Mucosa of rectum (tissue), 2 donors: ENCODE results near the gene CCDC74B.
"Not testable (repeated sequence)": the region's sequence is repeated elsewhere in the genome, so short reads cannot be mapped to it uniquely, and the experiment has no call there.

Experiments
- H3K27ac ChIP-seq, 2 donors: one replicate each; pipeline ENCODE4 v1.7.0; 2013; ENCODE audit warnings: inconsistent platforms in 2 of 2, low read depth in 2 of 2, low read length in 2 of 2
- H3K27me3 ChIP-seq, 2 donors: one replicate each; pipeline ENCODE4 v1.7.0; 2013; ENCODE audit warnings: low read length in 2 of 2; ENCODE audit not compliant: control insufficient read depth in 2 of 2, insufficient read depth in 2 of 2
- H3K36me3 ChIP-seq, 2 donors: one replicate each; pipeline ENCODE4 v1.7.0; 2013; ENCODE audit warnings: low read length in 2 of 2; ENCODE audit not compliant: control insufficient read depth in 2 of 2, insufficient read depth in 2 of 2
- H3K4me1 ChIP-seq, 2 donors: one replicate each; pipeline ENCODE4 v1.7.0; 2013; ENCODE audit warnings: low read length in 2 of 2, mild to moderate bottlenecking in 1 of 2; ENCODE audit not compliant: control insufficient read depth in 2 of 2, insufficient read depth in 2 of 2
- H3K4me3 ChIP-seq, 2 donors: one replicate each; pipeline ENCODE4 v1.7.0; 2013; ENCODE audit warnings: low read length in 2 of 2
- H3K9ac ChIP-seq, 2 donors: one replicate each; pipeline ENCODE4 v1.7.0; 2013; ENCODE audit warnings: low read length in 2 of 2, low read depth in 1 of 2, mild to moderate bottlenecking in 1 of 2
- H3K9me3 ChIP-seq, 2 donors: one replicate each; pipeline ENCODE4 v1.7.0; 2013; ENCODE audit warnings: low read length in 2 of 2; ENCODE audit not compliant: control insufficient read depth in 2 of 2
- donor health status: healthy.
- donor health status: Normal muscosa, but diverticular disease.

The CCDC74B gene

DNA sequence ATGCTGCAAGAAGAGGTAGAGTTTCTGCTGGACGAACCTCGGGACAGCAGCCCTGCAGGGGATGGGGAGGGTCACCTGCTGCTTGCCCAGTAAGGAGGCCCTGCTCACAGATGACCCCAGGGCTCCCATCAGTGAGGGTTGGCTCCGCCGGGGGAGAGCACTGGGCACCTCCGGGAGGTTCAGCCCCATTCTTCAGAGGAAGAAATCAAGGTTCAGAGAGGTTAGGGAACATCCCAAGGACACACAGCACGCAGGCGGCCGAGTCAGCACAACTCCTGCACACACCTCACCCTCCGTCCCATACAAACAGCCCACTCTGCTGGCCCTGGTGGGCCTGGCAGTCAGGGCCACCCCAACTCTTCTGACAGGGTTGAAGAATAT lies 11.7 kb upstream of the CCDC74B start:
- no peak overlapping the region for H3K9ac ChIP-seq
- H3K4me1 ChIP-seq, result no peaks in the 10 kb centered on the region
- peaks cover 6 to 14% of the 10 kb centered on the region in 2 donors for H3K36me3 ChIP-seq
- no peak overlapping the region for H3K4me3 ChIP-seq
- no peak overlapping the region for H3K27ac ChIP-seq
- H3K27me3 ChIP-seq, result no peaks in the 10 kb centered on the region
- no peaks in the 10 kb centered on the region for H3K9me3 ChIP-seq

DNA sequence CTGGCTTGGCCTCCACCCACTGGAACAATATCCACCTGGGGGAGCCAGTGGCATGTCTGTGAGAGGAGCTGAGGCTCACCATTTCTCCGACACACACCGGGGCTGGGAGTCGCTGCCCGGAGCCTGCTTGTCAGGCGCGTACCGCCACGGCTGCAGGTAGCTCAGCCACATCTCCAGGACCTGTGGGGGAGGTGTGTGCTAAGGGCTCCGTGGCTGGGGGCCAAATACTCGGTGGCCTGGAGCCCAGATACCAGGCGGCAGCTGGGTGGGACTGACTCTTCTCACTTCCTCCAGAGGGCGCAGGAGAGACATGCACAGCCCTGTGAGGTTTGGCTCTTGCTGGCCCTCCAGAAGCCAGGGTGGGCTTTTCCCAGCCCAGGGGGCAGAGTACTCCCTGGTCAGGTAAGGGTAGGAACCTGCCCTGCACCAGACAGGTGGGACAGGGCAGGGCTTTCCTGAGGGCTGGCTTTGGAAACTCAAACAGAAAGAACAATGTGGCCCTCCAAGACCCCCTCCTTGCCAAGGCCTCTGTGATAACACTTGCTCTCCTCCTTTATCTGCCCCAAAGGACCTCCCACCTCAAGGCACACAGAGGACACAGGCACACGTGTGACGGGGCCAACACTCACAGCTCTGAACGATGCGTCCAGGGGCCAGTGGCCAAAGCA lies 11.2 kb upstream of the CCDC74B start:
- peaks cover 6 to 14% of the 10 kb centered on the region in 2 donors for H3K36me3 ChIP-seq
- H3K4me1 ChIP-seq, H3K27me3 ChIP-seq, H3K4me3 ChIP-seq, H3K9me3 ChIP-seq, H3K27ac ChIP-seq, H3K9ac ChIP-seq: not testable (repeated sequence)

DNA sequence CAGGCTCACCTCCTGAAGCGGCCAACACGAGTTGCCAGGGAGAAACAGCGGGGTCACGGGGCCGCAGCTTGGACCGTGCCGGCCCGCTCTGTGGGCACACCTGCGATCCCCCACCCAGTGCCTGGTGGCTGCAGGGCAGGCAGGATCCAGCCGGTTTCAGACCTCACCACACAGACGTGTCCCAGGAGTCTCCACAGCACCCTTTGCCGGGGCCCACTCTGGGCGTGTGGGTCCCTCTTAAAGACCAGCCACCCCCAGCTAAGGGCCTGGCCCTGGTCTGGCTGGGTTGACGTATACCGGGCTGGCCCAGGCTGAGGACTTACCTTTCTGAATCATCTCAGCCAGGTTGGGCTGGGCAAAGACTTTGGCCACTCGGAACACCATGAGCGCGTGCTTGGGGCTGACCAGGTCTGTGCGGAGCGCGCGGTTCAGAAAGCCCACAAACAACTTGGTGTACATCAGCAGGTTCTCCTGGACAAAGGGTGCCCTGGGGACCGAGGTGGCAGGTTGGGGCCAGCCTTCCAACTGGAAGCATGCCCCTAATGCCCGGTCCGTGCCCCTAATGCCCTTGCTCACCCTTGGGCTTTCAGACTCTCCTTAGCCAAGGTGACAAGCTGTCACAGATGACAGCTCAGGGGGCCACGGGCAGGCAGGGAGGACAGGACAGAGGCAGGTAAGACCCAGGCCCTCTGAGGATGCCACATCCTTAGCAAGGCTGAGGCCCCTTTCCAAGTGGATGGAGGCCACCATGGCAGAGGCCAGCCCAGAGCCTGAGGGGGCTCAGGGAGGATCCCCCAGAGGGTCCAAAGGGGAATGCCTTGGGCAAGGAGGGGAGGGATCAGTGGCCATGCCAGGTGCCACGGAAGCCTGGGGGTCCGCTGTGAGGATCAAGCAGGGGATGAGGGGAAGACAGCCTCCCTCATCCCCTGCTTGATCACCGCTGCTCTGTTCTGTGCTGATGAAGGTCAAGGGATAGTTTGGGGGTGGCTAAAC lies 10.2 kb upstream of the CCDC74B start:
- H3K4me3 ChIP-seq, result no peak overlapping the region
- peaks cover 6 to 14% of the 10 kb centered on the region in 2 donors for H3K36me3 ChIP-seq
- no peaks in the 10 kb centered on the region for H3K4me1 ChIP-seq
- H3K27ac ChIP-seq, result no peak overlapping the region
- H3K9ac ChIP-seq, result no peak overlapping the region
- no peaks in the 10 kb centered on the region for H3K27me3 ChIP-seq
- no peaks in the 10 kb centered on the region for H3K9me3 ChIP-seq

DNA sequence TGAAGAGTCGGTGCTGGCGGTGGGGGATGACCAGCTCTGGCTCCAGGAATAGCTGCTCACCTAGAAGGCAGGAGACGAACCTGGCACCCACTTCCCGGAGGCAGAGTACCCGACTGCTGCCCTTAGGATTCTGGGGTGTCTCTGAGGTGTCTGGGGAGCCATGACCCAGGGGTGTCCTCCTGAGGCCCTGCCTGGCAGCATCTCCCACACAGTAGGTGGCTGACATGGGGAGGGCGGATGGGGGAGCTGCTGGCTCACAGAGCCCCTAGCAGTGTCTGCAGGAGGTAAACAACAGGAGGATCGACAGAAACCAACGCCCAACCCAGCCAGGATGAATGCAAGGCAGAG lies 9.5 kb upstream of the CCDC74B start:
- H3K27ac ChIP-seq, H3K9ac ChIP-seq, H3K27me3 ChIP-seq, H3K4me1 ChIP-seq, H3K4me3 ChIP-seq, H3K9me3 ChIP-seq: not testable (repeated sequence)
- H3K36me3 ChIP-seq, result peaks cover 1 to 14% of the 10 kb centered on the region in 2 donors

DNA sequence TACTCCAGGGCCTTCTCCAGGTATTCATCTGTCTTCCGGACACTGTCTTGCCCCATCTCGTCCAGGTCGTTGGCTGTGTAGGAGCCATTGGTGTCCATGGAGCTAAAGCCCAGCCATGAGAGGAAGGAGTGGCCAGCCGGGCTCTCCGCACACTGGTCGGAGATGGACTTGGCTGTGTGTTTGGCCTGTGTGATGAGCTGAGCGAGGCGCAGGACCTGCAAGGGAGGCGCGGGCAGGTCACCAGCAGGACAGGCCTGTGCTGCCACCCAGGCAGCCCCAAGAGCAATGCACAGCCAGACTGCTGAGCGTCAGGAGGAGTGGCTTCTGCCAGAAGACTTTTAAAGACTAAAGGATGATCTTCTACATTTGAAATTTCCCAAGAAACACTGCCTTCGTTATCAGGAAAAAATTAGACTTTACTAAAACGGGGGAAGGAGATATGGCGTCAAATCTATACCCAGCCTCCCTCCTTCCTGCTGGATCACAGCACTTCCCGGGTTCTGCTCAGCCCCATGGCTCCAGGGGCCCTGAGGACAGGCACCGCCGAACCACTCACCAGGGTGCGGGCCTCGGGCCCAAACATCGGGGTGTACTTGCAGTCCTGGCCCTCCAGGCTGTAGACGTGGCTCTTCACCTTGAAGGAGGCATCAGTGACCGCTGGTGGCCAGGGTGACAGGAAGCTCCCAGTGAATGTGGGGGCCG lies 9.0 kb upstream of the CCDC74B start:
- not testable (repeated sequence) for H3K9ac ChIP-seq, H3K9me3 ChIP-seq, H3K27me3 ChIP-seq, H3K4me1 ChIP-seq, H3K4me3 ChIP-seq, H3K27ac ChIP-seq
- peaks cover 1 to 14% of the 10 kb centered on the region in 2 donors for H3K36me3 ChIP-seq

DNA sequence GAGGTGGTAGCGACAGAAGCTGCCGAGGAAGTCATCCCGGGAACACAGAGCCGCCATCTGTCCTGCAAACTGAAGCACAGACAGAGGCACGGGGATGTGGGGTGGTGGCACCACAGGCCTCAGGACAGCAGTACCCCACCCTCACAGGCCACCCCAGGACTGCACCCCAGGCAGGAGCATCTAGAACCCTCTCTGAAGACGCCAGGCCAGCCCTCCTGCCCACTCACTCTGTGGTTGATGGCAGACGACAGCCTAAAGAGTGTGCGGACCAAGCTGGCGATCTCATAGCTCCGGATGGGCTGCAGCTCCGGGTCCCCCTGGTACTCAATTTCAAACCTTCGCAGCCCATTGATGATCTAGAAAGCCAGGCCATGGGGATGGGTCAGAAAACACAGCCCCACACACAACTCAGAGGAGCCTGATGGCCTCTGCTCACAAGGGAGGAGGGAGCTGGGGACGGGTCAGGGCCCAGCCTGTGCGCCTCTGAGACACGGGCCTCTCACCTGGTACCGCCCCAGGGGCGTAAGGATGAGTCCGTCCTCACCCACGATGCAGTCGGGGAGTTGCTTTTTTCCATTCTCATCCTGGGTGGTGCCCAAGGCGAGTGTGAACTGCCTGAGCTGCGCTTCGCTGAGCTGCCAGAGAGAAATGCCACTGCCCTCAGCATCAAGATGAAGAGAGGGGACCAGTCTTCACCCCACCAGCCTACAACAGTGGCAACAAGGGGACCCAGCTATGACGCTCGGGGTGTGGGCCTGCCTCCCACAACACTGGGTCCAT lies 8.1 kb upstream of the CCDC74B start:
- H3K27me3 ChIP-seq, result no peaks in the 10 kb centered on the region
- H3K4me1 ChIP-seq, result no peaks in the 10 kb centered on the region
- no peaks in the 10 kb centered on the region for H3K9me3 ChIP-seq
- H3K4me3 ChIP-seq, result no peak overlapping the region
- no peak overlapping the region for H3K27ac ChIP-seq
- peaks cover 1 to 14% of the 10 kb centered on the region in 2 donors for H3K36me3 ChIP-seq
- no peak overlapping the region for H3K9ac ChIP-seq

DNA sequence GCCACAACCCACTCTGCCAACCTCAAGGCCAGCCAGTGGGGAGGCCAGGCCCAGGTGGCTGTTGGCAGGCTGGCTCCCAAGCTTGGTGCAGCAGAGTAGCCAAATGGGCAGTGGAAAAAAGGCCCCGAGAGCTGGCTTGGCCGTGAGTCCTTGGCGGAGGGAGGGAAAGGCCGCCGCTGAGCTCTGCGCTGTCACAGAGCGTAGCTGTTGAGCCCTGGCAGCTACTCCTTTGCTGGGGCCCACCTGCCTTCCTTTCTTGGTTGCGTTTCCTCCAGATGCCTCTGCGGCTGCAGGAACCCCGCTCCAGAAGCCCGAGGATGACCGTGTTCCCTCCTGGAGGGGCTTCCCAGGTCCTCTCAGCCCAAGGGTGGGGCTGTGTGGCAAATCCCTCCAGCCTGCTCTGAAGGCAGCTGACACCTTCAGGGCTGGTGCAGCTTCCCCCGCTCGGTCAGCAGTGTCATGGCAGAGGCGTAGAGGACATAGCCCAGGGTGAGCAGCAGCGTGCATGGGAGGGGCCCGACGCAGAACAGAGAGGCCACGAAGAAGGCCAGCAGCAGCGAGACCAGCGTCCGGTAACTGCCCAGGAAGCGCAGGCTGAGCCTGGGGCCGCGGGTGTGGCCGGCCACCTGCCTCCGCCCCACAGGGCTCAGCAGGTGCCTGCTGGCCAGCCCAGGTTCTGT lies 7.4 kb upstream of the CCDC74B start:
- not testable (repeated sequence) for H3K9ac ChIP-seq, H3K4me1 ChIP-seq, H3K27ac ChIP-seq, H3K9me3 ChIP-seq, H3K27me3 ChIP-seq, H3K4me3 ChIP-seq
- peaks cover 1 to 14% of the 10 kb centered on the region in 2 donors for H3K36me3 ChIP-seq

DNA sequence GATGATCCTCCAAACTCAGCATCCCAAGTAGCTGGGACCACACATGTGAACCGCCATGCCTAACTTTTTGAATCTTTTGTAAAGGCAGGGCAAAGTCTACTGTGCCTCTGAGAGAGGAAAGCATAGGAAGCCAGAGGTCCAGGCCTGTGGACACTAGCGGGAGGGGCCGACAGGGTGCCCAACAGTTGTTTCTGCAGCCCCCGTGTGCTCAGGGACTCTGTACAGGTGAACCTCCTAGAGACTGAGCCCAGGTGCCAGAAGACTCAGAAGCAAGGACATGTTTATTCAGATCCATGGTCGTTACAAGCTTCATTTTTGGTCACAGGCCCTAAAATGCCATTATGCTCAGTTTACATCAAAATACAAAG lies 6.2 kb upstream of the CCDC74B start:
- H3K36me3 ChIP-seq, result peaks cover 0 to 14% of the 10 kb centered on the region in 2 donors
- H3K27ac ChIP-seq, H3K9ac ChIP-seq: not testable (repeated sequence)

DNA sequence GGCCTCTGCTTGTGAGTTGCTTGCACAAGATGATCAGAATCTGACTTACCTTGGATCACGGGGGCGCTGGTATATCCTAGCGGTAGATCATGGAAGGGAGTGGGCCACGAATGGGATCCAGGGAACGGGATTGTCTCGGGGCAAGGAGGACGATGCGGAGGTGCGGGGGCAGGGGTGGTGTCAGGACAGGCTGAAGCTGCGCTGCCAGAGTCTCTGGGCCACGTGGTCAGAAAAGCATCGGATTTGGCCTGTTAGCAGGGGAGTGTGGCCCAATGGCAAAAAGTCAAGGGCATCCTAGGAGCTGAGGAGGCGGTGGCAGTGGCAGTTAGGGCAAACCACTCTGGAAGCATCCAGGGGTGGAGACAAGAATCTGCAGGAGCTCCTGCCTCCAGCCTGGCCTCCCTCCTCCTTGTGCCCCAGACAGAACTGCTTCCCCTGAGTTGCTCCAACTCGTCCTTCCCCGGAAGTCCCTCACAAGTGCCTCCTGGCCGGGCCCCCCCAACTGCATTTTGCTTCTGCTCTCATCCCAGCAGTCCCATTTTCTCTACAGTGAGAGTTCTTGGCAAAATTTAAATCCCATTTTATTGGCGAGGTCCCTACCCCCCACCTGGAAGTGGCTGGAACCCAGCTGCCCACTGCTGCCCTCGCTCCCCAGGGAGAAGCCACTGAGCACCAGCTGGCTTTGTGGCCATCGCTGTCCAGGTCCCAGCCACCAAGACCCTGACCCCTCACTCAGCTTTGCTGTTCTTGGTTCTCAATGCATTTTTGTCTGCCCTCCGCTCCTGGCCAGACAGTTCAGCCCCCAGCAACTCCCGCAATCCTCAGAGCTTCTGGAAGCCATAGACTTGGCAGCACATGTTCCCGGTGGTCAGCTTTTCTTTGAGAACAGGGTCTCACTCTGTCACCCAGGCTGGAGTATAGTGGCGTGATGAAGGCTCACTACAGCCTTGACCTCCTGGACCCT lies 5.6 kb upstream of the CCDC74B start:
- no peaks in the 10 kb centered on the region for H3K9me3 ChIP-seq
- H3K4me3 ChIP-seq, result no peak overlapping the region
- H3K27me3 ChIP-seq, result no peaks in the 10 kb centered on the region
- H3K9ac ChIP-seq, result no peak overlapping the region
- no peak overlapping the region for H3K27ac ChIP-seq
- H3K4me1 ChIP-seq, result no peaks in the 10 kb centered on the region
- H3K36me3 ChIP-seq, result peaks cover 0 to 14% of the 10 kb centered on the region in 2 donors

More for the DNA sequence above, 6.2 kb upstream of the CCDC74B start:
- not testable (repeated sequence) for H3K4me1 ChIP-seq, H3K9me3 ChIP-seq, H3K4me3 ChIP-seq, H3K27me3 ChIP-seq
